H9 (cell line): Measurements from ENCODE around the gene CADPS2. TPM values are rescaled to one million over a fixed set of nuclear protein-coding genes. Genes with fewer than 3 reads are reported as not detected.

Source experiments
- DNase-seq: peaks from one replicate; pipeline ENCODE4 v3.0.0-alpha.2; 2017
- H2AFZ ChIP-seq: one replicate; pipeline ENCODE4 v1.6.1; 2013; ENCODE audit warnings: mild to moderate bottlenecking, low read length, control low read depth, moderate library complexity
- H2AK5ac ChIP-seq: 2 replicates; pipeline ENCODE4 v1.6.1; 2013; ENCODE audit warnings: low read length, control low read depth, mixed read lengths; ENCODE audit not compliant: insufficient read length
- H2BK120ac ChIP-seq: one replicate; pipeline ENCODE4 v1.6.1; 2013; ENCODE audit warnings: low read depth, mild to moderate bottlenecking, low read length, control low read depth, inconsistent platforms; ENCODE audit not compliant: poor library complexity, severe bottlenecking
- H2BK12ac ChIP-seq: 2 replicates; pipeline ENCODE4 v1.6.1; 2013; ENCODE audit warnings: low read length, control low read depth, mixed read lengths, low read depth; ENCODE audit not compliant: insufficient read length
- H2BK15ac ChIP-seq: 2 replicates; pipeline ENCODE4 v1.6.1; 2013; ENCODE audit warnings: low read depth, low read length, control low read depth
- H2BK20ac ChIP-seq: one replicate; pipeline ENCODE4 v1.6.1; 2013; ENCODE audit warnings: low read depth, mild to moderate bottlenecking, low read length, control low read depth, inconsistent platforms; ENCODE audit not compliant: poor library complexity, severe bottlenecking
- H2BK5ac ChIP-seq: 2 replicates; pipeline ENCODE4 v1.6.1; 2013; ENCODE audit warnings: low read length, control low read depth, mixed read lengths; ENCODE audit not compliant: insufficient read length
- H3K14ac ChIP-seq: 2 replicates; pipeline ENCODE4 v1.6.1; 2013; ENCODE audit warnings: low read length, control low read depth; ENCODE audit not compliant: insufficient read depth
- H3K18ac ChIP-seq: 2 replicates; pipeline ENCODE4 v1.6.1; 2013; ENCODE audit warnings: low read depth, mild to moderate bottlenecking, mixed read lengths, low read length, control low read depth; ENCODE audit not compliant: insufficient read length
- H3K23ac ChIP-seq: 2 replicates; pipeline ENCODE4 v1.6.1; 2013; ENCODE audit warnings: low read length, control low read depth, mixed read lengths, low read depth; ENCODE audit not compliant: insufficient read length
- H3K23me2 ChIP-seq: 2 replicates; pipeline ENCODE4 v1.6.1; 2013; ENCODE audit warnings: low read depth, mild to moderate bottlenecking, mixed read lengths, low read length, control low read depth; ENCODE audit not compliant: insufficient read length, poor library complexity, severe bottlenecking
- H3K27ac ChIP-seq: 2 replicates; pipeline ENCODE4 v1.5.1; 2013; ENCODE audit warnings: low read length, control low read depth, mixed read lengths, low read depth; ENCODE audit not compliant: insufficient read length
- H3K27me3 ChIP-seq: 2 replicates; pipeline ENCODE4 v1.6.1; 2013; ENCODE audit warnings: low read length, control low read depth, inconsistent platforms; ENCODE audit not compliant: insufficient read depth
- H3K4ac ChIP-seq: 2 replicates; pipeline ENCODE4 v1.6.1; 2013; ENCODE audit warnings: low read depth, mild to moderate bottlenecking, control low read depth, inconsistent platforms, low read length, moderate library complexity
- H3K4me1 ChIP-seq: 2 replicates; pipeline ENCODE4 v1.6.1; 2013; ENCODE audit warnings: low read length, control low read depth, inconsistent platforms; ENCODE audit not compliant: insufficient read depth
- H3K4me2 ChIP-seq: 2 replicates; pipeline ENCODE4 v1.6.1; 2013; ENCODE audit warnings: low read length, control low read depth, mixed read lengths; ENCODE audit not compliant: insufficient read length, insufficient read depth
- H3K56ac ChIP-seq: 2 replicates; pipeline ENCODE4 v1.6.1; 2013; ENCODE audit warnings: low read depth, mild to moderate bottlenecking, mixed read lengths, low read length, control low read depth; ENCODE audit not compliant: insufficient read length
- H3K79me1 ChIP-seq: 2 replicates; pipeline ENCODE4 v1.6.1; 2013; ENCODE audit warnings: low read depth, mild to moderate bottlenecking, moderate library complexity, low read length, control low read depth, inconsistent platforms; ENCODE audit not compliant: insufficient read depth, poor library complexity, severe bottlenecking
- H3K79me2 ChIP-seq: 2 replicates; pipeline ENCODE4 v1.6.1; 2013; ENCODE audit warnings: low read length, control low read depth, inconsistent platforms; ENCODE audit not compliant: insufficient read depth
- H3K9ac ChIP-seq: 2 replicates; pipeline ENCODE4 v1.6.1; 2013; ENCODE audit warnings: low read length, control low read depth, mixed read lengths; ENCODE audit not compliant: insufficient read length; ENCODE audit errors: extremely low read depth
- H3K9me3 ChIP-seq: one replicate; pipeline ENCODE4 v1.6.1; 2013; ENCODE audit warnings: low read depth, low read length, inconsistent platforms; ENCODE audit not compliant: control insufficient read depth
- H3T11ph ChIP-seq: one replicate; pipeline ENCODE4 v1.6.1; 2013; ENCODE audit warnings: mild to moderate bottlenecking, low read length, control low read depth, inconsistent platforms
- H4K20me1 ChIP-seq: one replicate; pipeline ENCODE4 v1.6.1; 2013; ENCODE audit not compliant: control insufficient read depth, insufficient read length, insufficient read depth
- H4K5ac ChIP-seq: 2 replicates; pipeline ENCODE4 v1.6.1; 2013; ENCODE audit warnings: low read depth, mild to moderate bottlenecking, mixed read lengths, low read length, control low read depth; ENCODE audit not compliant: insufficient read length
- H4K8ac ChIP-seq: replicated peaks from 2 replicates; pipeline ENCODE4 v1.6.1; 2013; ENCODE audit warnings: low read length, control low read depth, mixed read lengths, low read depth; ENCODE audit not compliant: insufficient read length
- H4K91ac ChIP-seq: 2 replicates; pipeline ENCODE4 v1.6.1; 2013; ENCODE audit warnings: low read depth, mild to moderate bottlenecking, moderate library complexity, mixed read lengths, low read length, control low read depth; ENCODE audit not compliant: insufficient read length
- H3K27ac Mint-ChIP-seq, 3 experiments: 2 replicates in 2 of 3; 3 replicates in 1 of 3; pipeline ENCODE4 v1.8.0; 2020 to 2021; ENCODE audit warnings: mixed read lengths in 3 of 3, mild to moderate bottlenecking in 1 of 3, moderate library complexity in 1 of 3
- H3K27me3 Mint-ChIP-seq: 2 replicates; pipeline ENCODE4 v1.8.0; 2021; ENCODE audit warnings: low read depth, mild to moderate bottlenecking, moderate library complexity, mixed read lengths
- H3K36me3 Mint-ChIP-seq, 3 experiments: 2 replicates in 2 of 3; 3 replicates in 1 of 3; pipeline ENCODE4 v1.8.0; 2020 to 2021; ENCODE audit warnings: low read depth in 3 of 3, mixed read lengths in 3 of 3; ENCODE audit not compliant: insufficient read depth in 1 of 3
- H3K4me1 Mint-ChIP-seq, 2 experiments: 2 replicates each; pipeline ENCODE4 v1.8.0; 2020; ENCODE audit warnings: mixed read lengths in 2 of 2
- H3K4me3 Mint-ChIP-seq, 2 experiments: 2 replicates in 1 of 2; 3 replicates in 1 of 2; pipeline ENCODE4 v1.8.0; 2020 to 2021; ENCODE audit warnings: mild to moderate bottlenecking in 2 of 2, mixed read lengths in 2 of 2, moderate library complexity in 1 of 2
- H3K9me3 Mint-ChIP-seq, 2 experiments: 2 replicates in 1 of 2; 3 replicates in 1 of 2; pipeline ENCODE4 v1.8.0; 2020; ENCODE audit warnings: mild to moderate bottlenecking in 2 of 2, mixed read lengths in 2 of 2, moderate library complexity in 1 of 2
- CTCF ChIP-seq: fragments of 200-600 bp; sonication (generic); conservative IDR thresholded peaks from 3 replicates; pipeline ENCODE4 v1.8.0; 2021; ENCODE audit warnings: antibody characterized with exemption, mild to moderate bottlenecking
- WGBS: extraction: QIAGEN DNeasy Blood & Tissue Kit; methylation state at CpG from one replicate; pipeline ENCODE4 v1.1.7; 2013; ENCODE audit warnings: missing lambda C conversion rate, low lambda C conversion rate, mixed read lengths; ENCODE audit not compliant: insufficient read length; ENCODE audit errors: extremely low coverage; 5-methylcytosine and 5-hydroxymethylcytosine counted together
- total RNA-seq: library from RNA; stranded (reverse); gene quantifications from 2 replicates; pipeline ENCODE4 v1.2.1, GENCODE V29; 2021

The CADPS2 gene
- total RNA-seq, 1 experiment from 2014 or later = 7.1 TPM

GRCh38 chr7:122673951-122674350 lies 212.3 kb downstream of the CADPS2 start:
- Histone ChIP-seq H4K5ac (no peak overlapping the region), H3K23me2 (no peaks in the 10 kb centered on the region), H3K18ac (no peak overlapping the region), H3K27me3 (no peaks in the 10 kb centered on the region), H2BK12ac (peak overlapping the region; percentile 65), H4K20me1 (no peaks in the 10 kb centered on the region), H2BK120ac (no peak overlapping the region), H3K4me1 (peaks cover 25% of the 10 kb centered on the region; the same call in 1 of the 2 replicates), H3K56ac (no peak overlapping the region), H4K91ac (no peak overlapping the region), H2BK5ac (no peak overlapping the region), H2AFZ (no peak overlapping the region), H2BK15ac (no peak overlapping the region), H2AK5ac (no peak overlapping the region), H3K79me1 (no peaks in the 10 kb centered on the region), H4K8ac (no peak overlapping the region), H3K23ac (no peak overlapping the region), H2BK20ac (no peak overlapping the region), H3K4me2 (no peak overlapping the region), H3K14ac (no peak overlapping the region), H3K9ac (no peak overlapping the region), H3K79me2 (peaks cover 4% of the 10 kb centered on the region; the same call in 1 of the 2 replicates), H3K27ac (no peak overlapping the region), H3K9me3 (no peaks in the 10 kb centered on the region), H3T11ph (no peak overlapping the region), H3K4ac (no peak overlapping the region)
- H3K9me3 Mint-ChIP-seq = peaks cover 3 to 7% of the 10 kb centered on the region in 2 experiments
- TF ChIP-seq CTCF = no peak
- no peak overlapping the region for H3K4me3 Mint-ChIP-seq
- no peak for DNase-seq
- H3K36me3 Mint-ChIP-seq = peaks cover 7 to 9% (median 9%) of the 10 kb centered on the region in 3 experiments; a peak in 6 of 7 replicates
- no peak overlapping the region for H3K27ac Mint-ChIP-seq
- no CpG with 5 or more reads among the region's 21 CpGs for WGBS
- H3K27me3 Mint-ChIP-seq = no peaks in the 10 kb centered on the region; the same call in 1 of the 2 replicates
- H3K4me1 Mint-ChIP-seq = peaks cover 49 to 51% of the 10 kb centered on the region in 2 experiments
